Liver (tissue), 9 donors: ENCODE results near the gene GPC3. TPM values are rescaled to one million over a fixed set of nuclear protein-coding genes. Genes with fewer than 3 reads are reported as not detected.
"Not testable (repeated sequence)": the region's sequence is repeated elsewhere in the genome, so short reads cannot be mapped to it uniquely, and the experiment has no call there.

Source experiments
- DNase-seq: peaks from one replicate; pipeline ENCODE4 v3.0.0-alpha.2; 2017; ENCODE audit warnings: low spot score
- H3K27ac ChIP-seq, 2 donors: one replicate each; pipeline ENCODE4 v1.7.0; 2013; ENCODE audit warnings: inconsistent platforms in 2 of 2, low read length in 2 of 2, control low read depth in 1 of 2, low read depth in 1 of 2, mild to moderate bottlenecking in 1 of 2
- H3K27me3 ChIP-seq, 4 donors: one replicate each; pipeline versions ENCODE4 v1.6.1 to v1.7.0; 2013; ENCODE audit warnings: low read length in 3 of 4, inconsistent platforms in 1 of 4, mild to moderate bottlenecking in 1 of 4, moderate library complexity in 1 of 4; ENCODE audit not compliant: control insufficient read depth in 4 of 4, insufficient read depth in 4 of 4
- H3K36me3 ChIP-seq, 4 donors: one replicate each; pipeline versions ENCODE4 v1.6.1 to v1.7.0; 2013; ENCODE audit warnings: low read length in 3 of 4, mild to moderate bottlenecking in 3 of 4, low read depth in 1 of 4, moderate library complexity in 1 of 4; ENCODE audit not compliant: control insufficient read depth in 4 of 4, insufficient read depth in 3 of 4
- H3K4me1 ChIP-seq, 4 donors: one replicate each; pipeline versions ENCODE4 v1.6.1 to v1.7.0; 2013; ENCODE audit warnings: low read length in 3 of 4, mild to moderate bottlenecking in 3 of 4, moderate library complexity in 1 of 4; ENCODE audit not compliant: control insufficient read depth in 4 of 4, insufficient read depth in 4 of 4
- H3K4me3 ChIP-seq, 3 donors: one replicate each; pipeline versions ENCODE4 v1.6.1 to v1.7.0; 2013; ENCODE audit warnings: low read length in 3 of 3, control low read depth in 1 of 3, low read depth in 1 of 3, mild to moderate bottlenecking in 1 of 3
- H3K9ac ChIP-seq, 2 donors: one replicate each; pipeline ENCODE4 v1.7.0; 2013; ENCODE audit warnings: low read length in 2 of 2, mild to moderate bottlenecking in 2 of 2, moderate library complexity in 2 of 2, control low read depth in 1 of 2, low read depth in 1 of 2
- H3K9me3 ChIP-seq, 4 donors: one replicate each; pipeline versions ENCODE4 v1.6.1 to v1.7.0; 2013; ENCODE audit warnings: low read length in 3 of 4; ENCODE audit not compliant: control insufficient read depth in 4 of 4
- ATF3 ChIP-seq: IDR thresholded peaks from 2 replicates; pipeline ENCODE4 v1.6.1; 2016; ENCODE audit warnings: antibody characterized with exemption
- CTCF ChIP-seq: fragments of 150-350 bp; IDR thresholded peaks from 2 replicates; pipeline ENCODE4 v1.5.1; 2017; ENCODE audit warnings: improper control_type of control experiment, low read depth, low read length; ENCODE audit not compliant: missing input control
- EGR1 ChIP-seq, 2 donors: IDR thresholded peaks; 2 replicates each; pipeline ENCODE4 v1.6.1; 2016 to 2018; ENCODE audit warnings: antibody characterized with exemption in 2 of 2, low read depth in 2 of 2
- FOXA1 ChIP-seq: IDR thresholded peaks from 2 replicates; pipeline ENCODE4 v1.6.1; 2016; ENCODE audit warnings: antibody characterized with exemption
- FOXA2 ChIP-seq: IDR thresholded peaks from 2 replicates; pipeline ENCODE4 v1.6.1; 2016; ENCODE audit warnings: antibody characterized with exemption
- RAD21 ChIP-seq, 2 donors: IDR thresholded peaks; 2 replicates each; pipeline ENCODE4 v1.6.1; 2016; ENCODE audit warnings: antibody characterized with exemption in 2 of 2, mild to moderate bottlenecking in 2 of 2
- RXRA ChIP-seq, 2 donors: IDR thresholded peaks; 2 replicates each; pipeline ENCODE4 v1.6.1; 2017 to 2018; ENCODE audit warnings: antibody characterized with exemption in 2 of 2, mild to moderate bottlenecking in 1 of 2
- SP1 ChIP-seq: IDR thresholded peaks from 2 replicates; pipeline ENCODE4 v1.6.1; 2018; ENCODE audit warnings: antibody characterized with exemption, mild to moderate bottlenecking
- WGBS: extraction: QIAGEN DNeasy Blood & Tissue Kit; methylation state at CpG from one replicate; pipeline ENCODE4 v1.1.7; 2013; 5-methylcytosine and 5-hydroxymethylcytosine counted together
- polyA plus RNA-seq, 2 donors: library from polyadenylated mRNA; stranded (reverse) in 1 of 2; unstranded in 1 of 2; fragments of 200-250 nt in 1 of 2; fragments of >200 nt in 1 of 2; fragmentation: Nextera tagmentation in 1 of 2; extraction: Ambion mirVana in 1 of 2; gene quantifications; one replicate each; pipeline versions ENCODE4 v1.2.1 to v1.2.3, GENCODE V29; 2013 to 2015
- total RNA-seq, 2 donors: library from RNA; depleted of rRNA; stranded (reverse); fragments of >200 nt; gene quantifications; one replicate each; pipeline ENCODE4 v1.2.3, GENCODE V29; 2014
- donor health status: healthy.
- donor health status: healthy.
- donor health status: healthy.
- donor health status: healthy.
- donor health status: healthy.

GPC3 gene
- total and polyA plus RNA-seq, 4 donors, result 0.40 to 1,133 (median 1.5) TPM

- Histone ChIP-seq H3K4me3 (no peak overlapping the region), H3K27ac (no peak overlapping the region), H3K4me1 (no peaks in the 10 kb centered on the region), H3K27me3 (peaks cover 0 to 3% (median 0%) of the 10 kb centered on the region in 4 donors), H3K36me3 (no peaks in the 10 kb centered on the region), H3K9ac (no peak overlapping the region), H3K9me3 (no peaks in the 10 kb centered on the region)
- TF ChIP-seq FOXA2 (no peak), FOXA1 (no peak), SP1 (no peak), RXRA (IDR thresholded peaks at IDR 0.05) (no peak), RAD21 (IDR thresholded peaks at IDR 0.05) (peak in 1 of 2 donors; percentile 59), CTCF (no peak), ATF3 (no peak)
- no peak for DNase-seq
- 63% methylated on average over 2 of the region's 2 CpGs for WGBS
Observed at GRCh38 chrX:134020910-134021309, 35.5 kb upstream of the GPC3 start.

GRCh38 chrX:134019567-134020206 is 34.3 kb upstream of the GPC3 start:
- no peak for TF ChIP-seq EGR1 (IDR thresholded peaks at IDR 0.05; ENCODE audit: low read depth in 2 of 2)
- Histone ChIP-seq H3K9me3 (no peaks in the 10 kb centered on the region), H3K36me3 (no peaks in the 10 kb centered on the region), H3K27ac (no peak overlapping the region), H3K4me1 (no peaks in the 10 kb centered on the region), H3K4me3 (no peak overlapping the region), H3K9ac (no peak overlapping the region), H3K27me3 (peaks cover 0 to 3% (median 0%) of the 10 kb centered on the region in 4 donors)
- no peak for DNase-seq
- WGBS, result 48% methylated on average over 4 of the region's 4 CpGs

- H3K36me3 ChIP-seq, H3K27me3 ChIP-seq, H3K9me3 ChIP-seq, DNase-seq, H3K4me1 ChIP-seq, H3K9ac ChIP-seq, H3K4me3 ChIP-seq, H3K27ac ChIP-seq: not testable (repeated sequence)
- WGBS, result 56% methylated on average over 1 of the region's 1 CpG
Observed at GRCh38 chrX:134016309-134016708, 30.9 kb upstream of the GPC3 start.

- H3K27ac ChIP-seq, H3K4me1 ChIP-seq, H3K9ac ChIP-seq, H3K9me3 ChIP-seq, H3K27me3 ChIP-seq, H3K4me3 ChIP-seq, H3K36me3 ChIP-seq, DNase-seq: not testable (repeated sequence)
- WGBS, result 86% methylated on average over 2 of the region's 3 CpGs
Observed at GRCh38 chrX:134015510-134015909, 30.1 kb upstream of the GPC3 start.
